Brain microvascular endothelial cell (primary cell): Measurements from ENCODE around the gene BBS1.
"Not testable (repeated sequence)": the region's sequence is repeated elsewhere in the genome, so short reads cannot be mapped to it uniquely, and the experiment has no call there.

ENCODE experiments used
- DNase-seq: peaks from one replicate; pipeline ENCODE4 v3.0.0-alpha.2; 2020
- H3K27ac ChIP-seq: fragments of 250-450 bp; sonication (Bioruptor Pico); 2 replicates; pipeline ENCODE4 v1.5.1; 2020; ENCODE audit warnings: mild to moderate bottlenecking, moderate library complexity
- H3K27me3 ChIP-seq: fragments of 250-450 bp; sonication (Bioruptor Pico); replicated peaks from 2 replicates; pipeline ENCODE4 v1.5.1; 2020; ENCODE audit warnings: mild to moderate bottlenecking
- H3K36me3 ChIP-seq: fragments of 250-450 bp; sonication (Bioruptor Pico); replicated peaks from 2 replicates; pipeline ENCODE4 v1.5.1; 2020; ENCODE audit warnings: mild to moderate bottlenecking
- H3K4me3 ChIP-seq: 2 replicates; pipeline ENCODE4 v1.5.1; 2011; ENCODE audit warnings: low read depth, mild to moderate bottlenecking, control low read depth, low read length, moderate library complexity
- in situ Hi-C: cut with HindIII; loops from 2 replicates; pipeline ENCODE4 v1.10.0; 2017; ENCODE audit warnings: low sequenced_read_pairs, low pct_ligation_motif_present
- TF ChIP-seq, protein P1 (sequence below): IDR thresholded peaks from 2 replicates; pipeline ENCODE4 v1.5.1; 2011; ENCODE audit warnings: low read depth, mild to moderate bottlenecking, moderate library complexity, low read length, control low read depth, inconsistent platforms; ENCODE audit errors: missing control alignments

Gene BBS1

DNA sequence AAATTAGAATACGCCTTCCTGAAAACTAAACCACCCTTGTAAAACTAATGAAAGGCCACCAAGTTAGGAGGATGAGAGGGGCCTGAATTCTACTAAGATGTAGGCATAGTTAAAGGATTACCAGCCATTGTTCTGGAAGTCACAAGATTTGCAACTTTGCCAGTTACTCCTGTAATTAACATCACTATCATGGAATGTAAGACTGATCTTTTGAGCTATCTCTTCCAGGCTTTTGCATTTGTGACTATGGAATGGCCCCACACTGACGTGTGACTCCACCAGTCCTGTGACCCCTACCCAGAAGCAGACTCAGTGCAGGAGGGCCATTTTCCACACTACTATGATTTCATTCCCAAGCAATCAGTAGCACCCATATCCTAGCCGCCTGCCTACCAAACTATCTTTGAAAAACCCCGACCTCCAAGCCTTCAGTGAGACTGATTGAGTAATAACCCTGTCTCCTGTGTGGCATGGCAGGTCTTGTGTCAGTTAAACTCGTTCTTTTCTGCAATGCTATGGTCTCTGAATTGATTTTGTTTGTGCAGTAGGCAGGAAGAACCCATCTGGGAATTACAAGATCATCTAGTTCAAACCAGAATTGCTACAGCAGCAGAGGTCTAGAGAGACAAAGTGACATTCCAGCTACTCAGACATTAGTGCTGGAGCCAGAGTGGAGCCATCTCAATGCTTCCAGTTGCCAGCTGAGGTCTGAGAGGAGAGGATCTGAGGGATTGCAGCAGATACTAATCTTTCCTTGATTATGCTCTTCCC lies 59.8 kb downstream of the BBS1 start:
- DNase-seq: no peak
- in situ Hi-C loops: no loop called here
- TF ChIP-seq, protein P1, sequence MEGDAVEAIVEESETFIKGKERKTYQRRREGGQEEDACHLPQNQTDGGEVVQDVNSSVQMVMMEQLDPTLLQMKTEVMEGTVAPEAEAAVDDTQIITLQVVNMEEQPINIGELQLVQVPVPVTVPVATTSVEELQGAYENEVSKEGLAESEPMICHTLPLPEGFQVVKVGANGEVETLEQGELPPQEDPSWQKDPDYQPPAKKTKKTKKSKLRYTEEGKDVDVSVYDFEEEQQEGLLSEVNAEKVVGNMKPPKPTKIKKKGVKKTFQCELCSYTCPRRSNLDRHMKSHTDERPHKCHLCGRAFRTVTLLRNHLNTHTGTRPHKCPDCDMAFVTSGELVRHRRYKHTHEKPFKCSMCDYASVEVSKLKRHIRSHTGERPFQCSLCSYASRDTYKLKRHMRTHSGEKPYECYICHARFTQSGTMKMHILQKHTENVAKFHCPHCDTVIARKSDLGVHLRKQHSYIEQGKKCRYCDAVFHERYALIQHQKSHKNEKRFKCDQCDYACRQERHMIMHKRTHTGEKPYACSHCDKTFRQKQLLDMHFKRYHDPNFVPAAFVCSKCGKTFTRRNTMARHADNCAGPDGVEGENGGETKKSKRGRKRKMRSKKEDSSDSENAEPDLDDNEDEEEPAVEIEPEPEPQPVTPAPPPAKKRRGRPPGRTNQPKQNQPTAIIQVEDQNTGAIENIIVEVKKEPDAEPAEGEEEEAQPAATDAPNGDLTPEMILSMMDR: no peak

DNA sequence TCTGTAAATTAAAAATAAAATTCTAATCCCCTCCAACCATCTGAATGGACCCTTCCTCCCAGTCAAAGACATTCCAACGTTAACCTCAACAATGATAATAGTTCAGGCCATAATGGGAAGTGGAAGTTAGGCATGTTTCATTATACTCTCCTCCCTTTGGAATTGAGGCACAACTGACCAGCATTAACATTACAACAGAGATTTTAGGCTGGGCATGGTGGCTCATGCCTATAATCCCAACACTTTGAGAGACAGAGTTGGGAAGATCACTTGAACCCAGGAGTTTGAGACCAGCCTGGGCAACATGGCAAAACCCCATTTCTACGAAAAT lies 60.4 kb downstream of the BBS1 start:
- TF ChIP-seq, protein P1: no peak
- Histone ChIP-seq H3K27me3 (no peaks in the 10 kb centered on the region), H3K36me3 (no peaks in the 10 kb centered on the region), H3K27ac (no peak overlapping the region), H3K4me3 (no peak overlapping the region)
- no peak for DNase-seq
- in situ Hi-C loops: no loop called here

More for the DNA sequence above, 59.8 kb downstream of the BBS1 start:
- no peaks in the 10 kb centered on the region for H3K27me3 ChIP-seq
- no peak overlapping the region for H3K27ac ChIP-seq
- no peak overlapping the region for H3K4me3 ChIP-seq
- H3K36me3 ChIP-seq: no peaks in the 10 kb centered on the region

DNA sequence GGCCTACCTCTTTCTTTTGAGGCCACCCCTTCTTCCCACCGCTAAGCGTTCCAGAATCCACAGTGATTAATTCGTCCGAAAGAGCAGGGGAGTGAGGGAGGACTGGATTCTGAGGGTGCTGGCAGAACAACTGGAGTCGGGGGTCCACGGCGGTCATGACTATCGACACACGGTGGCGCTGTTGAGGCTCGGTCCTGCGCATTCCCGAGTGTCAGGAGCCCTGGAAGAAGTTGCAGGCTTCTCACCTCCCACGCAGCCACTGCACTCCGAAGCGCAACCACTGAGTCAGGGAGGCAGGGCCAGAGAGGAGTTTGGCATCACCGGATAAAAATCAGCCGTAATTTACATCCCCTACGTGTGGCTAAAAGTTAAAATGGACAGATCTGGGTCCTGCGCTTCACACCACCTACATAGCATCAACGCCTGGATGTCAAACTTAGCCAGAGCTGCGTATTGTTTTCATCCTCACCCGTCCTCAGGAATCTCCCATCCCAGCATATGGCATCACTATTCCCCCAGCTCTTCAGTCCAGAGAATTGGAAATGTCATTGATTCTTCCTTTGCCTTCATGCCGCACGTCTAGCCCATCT lies 68.7 kb downstream of the BBS1 start:
- TF ChIP-seq, protein P1: peak; percentile 91
- in situ Hi-C loops: no loop called here
- Histone ChIP-seq H3K36me3 (no peaks in the 10 kb centered on the region), H3K4me3 (no peak overlapping the region), H3K27me3 (no peaks in the 10 kb centered on the region), H3K27ac (no peak overlapping the region)
- peak; percentile 74 for DNase-seq

DNA sequence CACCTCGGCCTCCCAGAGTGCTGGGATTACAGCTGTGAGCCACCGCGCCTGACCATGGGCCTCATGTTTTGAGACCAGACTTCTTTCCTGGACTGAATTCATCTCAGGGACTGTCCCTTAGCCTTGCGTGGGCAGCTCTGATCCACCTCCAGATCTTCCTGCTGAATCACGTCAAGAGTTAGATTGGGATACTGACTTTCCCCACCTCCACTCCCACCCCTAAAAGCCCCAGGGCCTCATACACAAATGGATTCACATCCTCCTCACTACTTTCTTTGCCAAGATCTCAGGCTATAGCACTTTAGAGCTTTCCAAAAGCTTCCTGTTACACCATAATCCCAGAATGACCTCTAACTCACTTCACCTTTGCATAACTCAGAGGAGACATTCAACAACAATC lies 70.4 kb downstream of the BBS1 start:
- no peak overlapping the region for H3K27ac ChIP-seq
- DNase-seq: no peak
- no peaks in the 10 kb centered on the region for H3K36me3 ChIP-seq
- no peak overlapping the region for H3K4me3 ChIP-seq
- TF ChIP-seq, protein P1: no peak
- in situ Hi-C loops: no loop called here
- H3K27me3 ChIP-seq: no peaks in the 10 kb centered on the region

DNA sequence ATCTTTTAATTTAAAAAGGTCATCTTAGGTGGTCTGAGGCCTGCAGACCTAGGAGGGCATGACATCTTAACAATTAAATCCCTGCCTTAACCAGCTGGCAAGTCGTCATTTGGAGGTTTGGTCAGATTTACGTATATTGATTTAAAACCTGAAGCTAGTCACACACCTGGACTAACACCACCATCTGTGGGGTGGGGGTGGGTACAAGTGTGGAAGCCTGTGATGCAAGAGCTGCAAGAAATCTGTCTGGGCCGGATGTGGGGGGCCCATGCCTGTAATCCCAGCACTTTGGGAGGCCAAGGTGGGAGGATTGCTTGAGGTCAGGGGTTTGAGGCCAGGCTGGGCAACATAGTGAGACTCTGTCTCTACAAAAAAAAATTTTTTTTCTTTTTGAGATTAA lies 70.8 kb downstream of the BBS1 start:
- TF ChIP-seq, protein P1: no peak
- DNase-seq: no peak
- no peak overlapping the region for H3K27ac ChIP-seq
- H3K4me3 ChIP-seq: no peak overlapping the region
- no peaks in the 10 kb centered on the region for H3K36me3 ChIP-seq
- in situ Hi-C loops: no loop called here
- no peaks in the 10 kb centered on the region for H3K27me3 ChIP-seq

DNA sequence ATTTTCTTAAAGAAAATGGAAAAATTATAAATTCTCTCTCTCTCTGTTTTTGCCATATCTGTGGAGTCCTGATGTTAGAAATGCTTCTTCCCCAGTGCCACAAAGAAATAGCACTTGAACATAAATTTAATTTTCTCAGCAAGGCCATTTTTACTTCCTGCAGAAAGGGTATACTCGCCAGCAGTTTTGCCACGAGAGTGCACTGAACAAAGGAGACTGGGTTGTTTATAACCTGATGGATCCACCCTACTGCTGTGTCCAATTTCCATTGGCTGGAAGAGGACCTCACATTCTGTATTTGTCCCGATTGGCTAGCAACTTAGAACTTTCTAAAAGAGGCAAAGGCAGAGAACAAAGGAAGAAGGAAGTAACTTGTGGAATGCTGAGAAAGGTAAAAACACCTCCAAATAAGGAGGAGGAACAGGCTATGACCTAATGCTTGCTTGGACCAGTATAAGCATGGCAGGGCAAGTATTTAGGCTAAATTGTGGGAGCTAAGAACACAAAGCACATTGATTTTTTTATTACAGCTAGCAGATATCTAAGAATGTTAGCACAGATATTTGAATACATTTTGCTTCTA lies 72.2 kb downstream of the BBS1 start:
- DNase-seq, H3K27ac ChIP-seq, in situ Hi-C loops, H3K27me3 ChIP-seq, H3K4me3 ChIP-seq, H3K36me3 ChIP-seq: not testable (repeated sequence)
